Pancreas (tissue), 10 donors: ENCODE data around the gene MAPK8IP2. TPM values are rescaled to one million over a fixed set of nuclear protein-coding genes. Genes with fewer than 3 reads are reported as not detected.

Experiments
- ATAC-seq, 4 donors: fragments of 200-7000 bp; cut with Tn5 transposase; one replicate each; pipeline versions ENCODE4 v1.8.0 to v1.9.1; 2020; ENCODE audit warnings: mild to moderate bottlenecking in 4 of 4, moderate library complexity in 4 of 4
- DNase-seq, 6 donors: peaks; one replicate each; pipeline ENCODE4 v3.0.0-alpha.2; 2020
- FAIRE-seq: peaks from 2 replicates; lab custom pipeline; 2012; peaks lifted over from hg19 to GRCh38; lab: Jason Lieb, UNC
- H3K27ac ChIP-seq, 4 donors: fragments of 200-600 bp; sonication (generic); 1 replicate in 3 of 4; 2 replicates in 1 of 4; pipeline versions ENCODE4 v1.5.0 to v1.8.0; 2020
- H3K27me3 ChIP-seq, 4 donors: fragments of 200-600 bp; one replicate each; pipeline ENCODE4 v1.8.0; 2021
- H3K36me3 ChIP-seq, 3 donors: fragments of 200-600 bp; sonication (generic) in 1 of 3; one replicate each; pipeline versions ENCODE4 v1.5.0 to v1.8.0; 2020 to 2021
- H3K4me1 ChIP-seq, 3 donors: fragments of 200-600 bp; one replicate each; pipeline ENCODE4 v1.8.0; 2021
- H3K4me3 ChIP-seq, 4 donors: fragments of 200-600 bp; sonication (generic) in 2 of 4; one replicate each; pipeline versions ENCODE4 v1.5.0 to v1.8.0; 2020 to 2021
- H3K9me3 ChIP-seq, 4 donors: fragments of 200-600 bp; one replicate each; pipeline ENCODE4 v1.8.0; 2021
- CTCF ChIP-seq, 4 donors: fragments of 200-600 bp; sonication (generic) in 3 of 4; IDR thresholded peaks; one replicate each; pipeline versions ENCODE4 v1.5.0 to v1.8.0; 2021; ENCODE audit warnings: antibody characterized with exemption in 4 of 4
- WGBS, 2 donors: extraction: QIAGEN DNeasy Blood & Tissue Kit; methylation state at CpG; one replicate each; pipeline ENCODE4 v1.1.7; 2013; 5-methylcytosine and 5-hydroxymethylcytosine counted together
- intact Hi-C, 3 donors: fragments of 100-400 bp; cut with DNase I; formaldehyde crosslinking; loops; one replicate each; pipeline versions ENCODE4 v1.11.1 to v1.14.2; 2022
- polyA plus RNA-seq, 2 donors: library from polyadenylated mRNA; stranded (reverse); fragments of 200-250 nt; gene quantifications; one replicate each; pipeline ENCODE4 v1.2.3, GENCODE V29; 2013
- total RNA-seq, 6 donors: library from RNA; stranded (reverse); fragmentation: NEBNext Ultra II Directional in 4 of 6; extraction: Animal tissue kit (Norgen Biotek cat#: 25700) in 4 of 6; gene quantifications; one replicate each; pipeline versions ENCODE4 v1.2.1 to v1.2.4, GENCODE V29; 2021 to 2023
- donor health status: healthy with polysubstance abuse.
- donor health status: DM: no; HTN: no; CAD: no; lungs with moderate emphysema.
- donor health status: DM: no; HTN: no; CAD: no.
- donor health status: control.
- donor health status: control.
- donor health status: Bipolar disorder and iron deficiency.
- donor health status: DM: yes; HTN: yes; CAD: no.
- donor health status: DM: no; HTN: no; CAD: no.
- donor health status: DM: no; HTN: no; CAD: no.
- donor health status: DM: yes; HTN: yes; CAD: no.

Gene MAPK8IP2
- total and polyA plus RNA-seq, 8 donors = 1.4 to 10.0 (median 2.6) TPM

- ATAC-seq = peak in 2 of 4 donors; percentile 2 to 9
- no peaks in the 10 kb centered on the region for H3K9me3 ChIP-seq
- no peak for FAIRE-seq
- H3K4me3 ChIP-seq = peak overlapping the region in 2 of 4 donors; percentile 3 to 35
- H3K36me3 ChIP-seq = no peaks in the 10 kb centered on the region
- DNase-seq = no peak
- H3K27me3 ChIP-seq = no peaks in the 10 kb centered on the region
- peaks cover 19 to 23% (median 21%) of the 10 kb centered on the region in 3 donors for H3K4me1 ChIP-seq
- intact Hi-C loops = no loop called here
- TF ChIP-seq CTCF (IDR thresholded peaks at IDR 0.05) = no peak
- 30% methylated on average over 10 of the region's 10 CpGs for WGBS, 2 donors
- peak overlapping the region; percentile 85 to 93 (median 87) for H3K27ac ChIP-seq
Measured at GRCh38 chr22:50621356-50621880, 20.8 kb downstream of the MAPK8IP2 start.

GRCh38 chr22:50621948-50622722 is 21.5 kb downstream of the MAPK8IP2 start:
- ATAC-seq (peak; percentile 4 to 31 (median 22)), FAIRE-seq (no peak), DNase-seq (no peak)
- no peaks in the 10 kb centered on the region for H3K27me3 ChIP-seq
- 11 to 15% methylated on average over 18 of the region's 18 CpGs for WGBS, 2 donors
- H3K27ac ChIP-seq = peak overlapping the region; percentile 85 to 93 (median 87)
- TF ChIP-seq CTCF (IDR thresholded peaks at IDR 0.05) = no peak
- peaks cover 19 to 24% (median 21%) of the 10 kb centered on the region in 3 donors for H3K4me1 ChIP-seq
- no peaks in the 10 kb centered on the region for H3K9me3 ChIP-seq
- H3K4me3 ChIP-seq = peak overlapping the region in 3 of 4 donors; percentile 2 to 35 (median 3)
- no peaks in the 10 kb centered on the region for H3K36me3 ChIP-seq
- intact Hi-C loops = no loop called here

- FAIRE-seq (no peak), ATAC-seq (peak; percentile 78 to 85 (median 82)), DNase-seq (peak; percentile 83 to 97 (median 92))
- WGBS, 2 donors = 16 to 22% methylated on average over 16 of the region's 16 CpGs
- no peak for TF ChIP-seq CTCF (IDR thresholded peaks at IDR 0.05)
- intact Hi-C loops = no loop called here
- Histone ChIP-seq H3K36me3 (no peaks in the 10 kb centered on the region), H3K4me1 (peaks cover 19 to 26% (median 21%) of the 10 kb centered on the region in 3 donors), H3K9me3 (no peaks in the 10 kb centered on the region), H3K4me3 (peak overlapping the region in 2 of 4 donors; percentile 3 to 35), H3K27me3 (no peaks in the 10 kb centered on the region), H3K27ac (peak overlapping the region; percentile 85 to 93 (median 87))
Measured at GRCh38 chr22:50622723-50623327, 22.2 kb downstream of the MAPK8IP2 start.

GRCh38 chr22:50624347-50625130 is 23.9 kb downstream of the MAPK8IP2 start:
- no peak for TF ChIP-seq CTCF (IDR thresholded peaks at IDR 0.05)
- FAIRE-seq (no peak), DNase-seq (peak in 2 of 6 donors; percentile 35 to 36), ATAC-seq (no peak)
- Histone ChIP-seq H3K9me3 (no peaks in the 10 kb centered on the region), H3K27me3 (no peaks in the 10 kb centered on the region), H3K4me1 (peaks cover 19 to 29% (median 25%) of the 10 kb centered on the region in 3 donors), H3K4me3 (no peak overlapping the region), H3K36me3 (no peaks in the 10 kb centered on the region), H3K27ac (no peak overlapping the region)
- 73 to 75% methylated on average over 16 of the region's 16 CpGs for WGBS, 2 donors
- intact Hi-C loops = no loop called here
